Neural cell (in vitro differentiated cells): ENCODE measurements around the gene GPR18.

Experiments used
- CTCF ChIP-seq: fragments of 450-650 bp; IDR thresholded peaks from 2 replicates; pipeline ENCODE4 v1.5.1; 2014; ENCODE audit warnings: antibody characterized with exemption, mild to moderate bottlenecking, moderate library complexity; ENCODE audit not compliant: poor library complexity, severe bottlenecking
- EZH2 ChIP-seq: fragments of 200-600, 300-800 bp; shearing (Covaris generic), sonication (generic); IDR thresholded peaks from 2 replicates; pipeline ENCODE4 v1.6.1; 2014; ENCODE audit warnings: antibody characterized with exemption, low read length, borderline replicate concordance, mild to moderate bottlenecking; ENCODE audit not compliant: insufficient read depth, poor library complexity, severe bottlenecking
- MXI1 ChIP-seq: fragments of 450-650 bp; conservative IDR thresholded peaks from 2 replicates; pipeline ENCODE4 v1.6.1; 2014; ENCODE audit warnings: antibody characterized with exemption, mild to moderate bottlenecking; ENCODE audit not compliant: poor library complexity, severe bottlenecking
- RAD21 ChIP-seq: fragments of 450-650 bp; conservative IDR thresholded peaks from 2 replicates; pipeline ENCODE4 v1.6.1; 2014; ENCODE audit warnings: antibody characterized with exemption, mild to moderate bottlenecking, moderate library complexity
- SMC3 ChIP-seq: fragments of 450-650 bp; conservative IDR thresholded peaks from 2 replicates; pipeline ENCODE4 v1.6.1; 2014; ENCODE audit warnings: antibody characterized with exemption, mild to moderate bottlenecking, moderate library complexity; ENCODE audit not compliant: poor library complexity

GRCh38 chr13:99265821-99266426, 7.7 kb upstream of the GPR18 start:
- TF ChIP-seq CTCF (peak; percentile 68), RAD21 (peak; percentile 76), SMC3 (peak; percentile 66), EZH2 (no peak), MXI1 (no peak)
